Progenitor cell of endocrine pancreas (in vitro differentiated cells): Measurements from ENCODE around the gene CBX6. TPM values are rescaled to one million over a fixed set of nuclear protein-coding genes. Genes with fewer than 3 reads are reported as not detected.
A peak's percentile ranks its signal among the peaks of the same experiment; 100 is the strongest.

Source experiments
- DNase-seq: peaks from one replicate; pipeline ENCODE4 v3.0.0; 2021; ENCODE audit warnings: low spot score; ENCODE audit not compliant: unreplicated experiment
- H3K27ac Mint-ChIP-seq: 2 replicates; pipeline ENCODE4 v1.8.0; 2021; ENCODE audit warnings: mild to moderate bottlenecking, moderate library complexity, mixed read lengths
- H3K27me3 Mint-ChIP-seq: 2 replicates; pipeline ENCODE4 v1.8.0; 2021; ENCODE audit warnings: mixed read lengths
- H3K36me3 Mint-ChIP-seq: 2 replicates; pipeline ENCODE4 v1.8.0; 2022; ENCODE audit warnings: mixed read lengths; ENCODE audit not compliant: insufficient read depth
- H3K4me1 Mint-ChIP-seq: 2 replicates; pipeline ENCODE4 v1.8.0; 2021; ENCODE audit warnings: low read depth, mixed read lengths
- H3K4me3 Mint-ChIP-seq: 2 replicates; pipeline ENCODE4 v1.8.0; 2021; ENCODE audit warnings: low read depth, mild to moderate bottlenecking, moderate library complexity, mixed read lengths
- H3K9me3 Mint-ChIP-seq: 2 replicates; pipeline ENCODE4 v1.8.0; 2021; ENCODE audit warnings: low read depth, mixed read lengths
- total RNA-seq: library from RNA; stranded (reverse); gene quantifications from 2 replicates; pipeline ENCODE4 v1.2.1, GENCODE V29; 2021
- TF ChIP-seq, protein P1 (sequence below): fragments of 200-600 bp; sonication (generic); IDR thresholded peaks from one replicate; pipeline ENCODE4 v1.5.0; 2021; ENCODE audit warnings: antibody characterized with exemption, mild to moderate bottlenecking; ENCODE audit not compliant: unreplicated experiment

Gene CBX6
- total RNA-seq, 1 donor from 2014 or later: 38.8 TPM

DNA sequence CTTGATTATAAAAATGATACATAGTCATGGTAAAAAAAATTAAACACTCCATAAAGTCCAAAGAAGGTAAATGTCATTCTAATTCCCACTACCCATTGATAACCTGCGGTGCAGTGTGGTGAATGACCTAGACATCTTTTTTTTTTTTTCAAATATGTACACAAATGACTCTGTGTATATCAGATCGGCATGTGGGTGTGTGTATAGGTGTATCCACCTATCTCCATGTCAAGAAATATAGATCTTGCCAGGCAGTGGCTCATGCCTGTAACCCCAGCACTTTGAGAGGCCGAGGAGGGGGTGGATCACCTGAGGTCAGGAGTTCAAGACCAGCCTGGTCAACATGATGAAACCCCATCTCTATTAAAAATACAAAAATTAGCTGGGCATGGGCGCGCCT, 18.4 kb upstream of the CBX6 start:
- Mint-ChIP-seq H3K4me1 (no peaks in the 10 kb centered on the region), H3K4me3 (no peak overlapping the region)

DNA sequence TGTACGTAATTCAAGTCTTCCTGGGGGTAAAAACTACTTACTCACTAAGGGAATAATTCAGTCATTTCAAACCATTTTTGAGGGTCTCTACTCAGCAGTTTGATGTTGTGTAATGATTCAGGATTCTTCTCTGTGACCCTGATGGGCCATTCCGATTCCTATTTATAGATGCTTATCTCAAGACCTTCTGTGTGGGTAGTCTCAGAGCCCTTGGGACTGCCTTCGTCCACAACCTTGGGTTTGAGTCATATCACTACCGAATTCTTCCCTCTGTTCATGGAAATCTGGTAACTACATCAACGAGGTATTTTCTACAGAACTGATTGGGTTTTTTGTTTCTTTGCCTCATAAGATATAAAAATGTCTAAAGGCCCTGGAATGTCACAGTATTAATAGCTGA, 14.3 kb upstream of the CBX6 start:
- TF ChIP-seq, protein P1, sequence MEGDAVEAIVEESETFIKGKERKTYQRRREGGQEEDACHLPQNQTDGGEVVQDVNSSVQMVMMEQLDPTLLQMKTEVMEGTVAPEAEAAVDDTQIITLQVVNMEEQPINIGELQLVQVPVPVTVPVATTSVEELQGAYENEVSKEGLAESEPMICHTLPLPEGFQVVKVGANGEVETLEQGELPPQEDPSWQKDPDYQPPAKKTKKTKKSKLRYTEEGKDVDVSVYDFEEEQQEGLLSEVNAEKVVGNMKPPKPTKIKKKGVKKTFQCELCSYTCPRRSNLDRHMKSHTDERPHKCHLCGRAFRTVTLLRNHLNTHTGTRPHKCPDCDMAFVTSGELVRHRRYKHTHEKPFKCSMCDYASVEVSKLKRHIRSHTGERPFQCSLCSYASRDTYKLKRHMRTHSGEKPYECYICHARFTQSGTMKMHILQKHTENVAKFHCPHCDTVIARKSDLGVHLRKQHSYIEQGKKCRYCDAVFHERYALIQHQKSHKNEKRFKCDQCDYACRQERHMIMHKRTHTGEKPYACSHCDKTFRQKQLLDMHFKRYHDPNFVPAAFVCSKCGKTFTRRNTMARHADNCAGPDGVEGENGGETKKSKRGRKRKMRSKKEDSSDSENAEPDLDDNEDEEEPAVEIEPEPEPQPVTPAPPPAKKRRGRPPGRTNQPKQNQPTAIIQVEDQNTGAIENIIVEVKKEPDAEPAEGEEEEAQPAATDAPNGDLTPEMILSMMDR: no peak
- Mint-ChIP-seq H3K27ac (no peak overlapping the region), H3K4me3 (no peak overlapping the region), H3K36me3 (no peaks in the 10 kb centered on the region), H3K4me1 (peaks cover 10% of the 10 kb centered on the region), H3K27me3 (peaks cover 23% of the 10 kb centered on the region), H3K9me3 (peaks cover 11% of the 10 kb centered on the region)
- no peak for DNase-seq

More for the DNA sequence above, 18.4 kb upstream of the CBX6 start:
- TF ChIP-seq, protein P1: no peak
- peaks cover 31% of the 10 kb centered on the region for H3K27me3 Mint-ChIP-seq
- no peaks in the 10 kb centered on the region for H3K36me3 Mint-ChIP-seq
- peaks cover 11% of the 10 kb centered on the region for H3K9me3 Mint-ChIP-seq
- no peak for DNase-seq
- no peak overlapping the region for H3K27ac Mint-ChIP-seq

DNA sequence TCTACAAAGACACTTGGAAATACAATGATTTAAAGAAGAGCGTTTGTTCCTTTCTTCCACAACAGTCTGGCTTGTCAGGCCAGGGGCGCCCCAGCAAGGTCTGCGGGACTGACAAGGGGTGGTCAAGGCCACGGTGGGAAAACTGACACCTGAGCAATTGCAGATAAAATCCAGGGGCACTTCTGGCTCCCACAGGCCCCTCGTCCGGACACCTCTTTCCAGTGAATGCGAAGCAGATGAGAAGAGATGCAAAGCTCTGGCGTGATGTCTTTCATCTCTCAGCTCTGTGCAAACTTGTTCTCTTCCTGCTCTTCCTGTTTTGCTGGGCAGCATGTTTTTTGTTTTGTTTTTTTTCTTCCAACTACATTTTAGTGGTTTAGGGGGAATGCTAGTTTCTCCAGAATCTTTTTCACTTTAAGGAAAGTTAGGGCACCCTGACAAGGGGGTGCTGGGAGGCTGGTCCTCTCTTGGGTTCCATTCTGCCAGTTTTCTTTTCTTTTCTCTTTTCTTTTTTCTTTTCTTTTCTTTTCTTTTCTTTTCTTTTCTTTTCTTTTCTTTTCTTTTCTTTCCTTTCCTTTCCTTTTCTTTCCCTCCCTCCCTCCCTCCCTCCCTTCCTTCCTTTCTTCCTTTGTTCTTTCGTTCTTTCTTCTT, 11.1 kb upstream of the CBX6 start:
- Mint-ChIP-seq H3K27ac (no peak overlapping the region), H3K36me3 (no peaks in the 10 kb centered on the region), H3K9me3 (peaks cover 8% of the 10 kb centered on the region), H3K27me3 (peaks cover 32% of the 10 kb centered on the region), H3K4me1 (peaks cover 10% of the 10 kb centered on the region), H3K4me3 (no peak overlapping the region)
- DNase-seq: no peak
- TF ChIP-seq, protein P1: no peak

DNA sequence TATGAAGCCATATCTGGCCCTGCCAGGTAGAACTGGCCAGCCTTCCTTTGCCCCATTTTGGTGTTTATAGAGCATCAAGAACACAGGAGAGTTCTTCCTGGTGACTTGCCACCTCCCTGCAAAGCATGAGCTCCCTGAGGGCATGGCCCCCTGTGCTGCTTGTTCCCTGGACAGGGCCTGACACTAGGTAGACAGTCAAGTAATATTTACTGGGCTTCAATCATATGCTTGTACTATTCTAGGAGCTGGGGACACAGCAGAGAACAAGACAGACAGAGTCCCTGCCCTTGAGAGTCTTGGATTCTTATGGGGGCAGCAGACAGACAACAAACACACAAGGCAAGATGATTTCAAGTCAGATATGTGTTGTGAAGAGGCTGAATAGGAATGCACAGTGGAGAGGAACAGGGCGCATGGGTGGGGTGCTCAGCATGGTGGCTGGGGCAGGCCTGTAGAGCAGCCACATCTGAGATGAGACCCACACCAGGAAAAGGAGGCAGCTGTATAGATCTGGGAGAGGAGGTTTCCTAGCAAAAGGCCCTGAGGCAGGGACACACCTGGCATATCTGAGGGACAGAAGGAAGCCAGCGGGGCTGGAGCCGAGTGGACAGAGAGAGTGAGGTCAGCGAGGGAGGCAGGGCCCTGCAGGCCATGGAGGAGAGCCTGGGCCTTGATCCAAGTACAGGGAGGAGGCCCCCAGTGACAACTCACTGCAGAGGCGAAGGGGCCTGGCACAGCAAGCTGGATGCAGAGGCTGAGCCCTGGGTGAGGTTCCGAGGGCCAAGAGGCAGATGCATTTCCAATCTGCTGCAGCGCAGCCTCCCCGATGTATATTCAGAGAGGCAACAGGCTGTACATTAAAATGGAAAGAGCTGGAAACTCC, 10.2 kb upstream of the CBX6 start:
- DNase-seq: no peak
- Mint-ChIP-seq H3K4me1 (peaks cover 10% of the 10 kb centered on the region), H3K27ac (peak overlapping the region; percentile 47), H3K4me3 (no peak overlapping the region), H3K9me3 (no peaks in the 10 kb centered on the region), H3K36me3 (no peaks in the 10 kb centered on the region), H3K27me3 (peaks cover 35% of the 10 kb centered on the region)
- TF ChIP-seq, protein P1: no peak

DNA sequence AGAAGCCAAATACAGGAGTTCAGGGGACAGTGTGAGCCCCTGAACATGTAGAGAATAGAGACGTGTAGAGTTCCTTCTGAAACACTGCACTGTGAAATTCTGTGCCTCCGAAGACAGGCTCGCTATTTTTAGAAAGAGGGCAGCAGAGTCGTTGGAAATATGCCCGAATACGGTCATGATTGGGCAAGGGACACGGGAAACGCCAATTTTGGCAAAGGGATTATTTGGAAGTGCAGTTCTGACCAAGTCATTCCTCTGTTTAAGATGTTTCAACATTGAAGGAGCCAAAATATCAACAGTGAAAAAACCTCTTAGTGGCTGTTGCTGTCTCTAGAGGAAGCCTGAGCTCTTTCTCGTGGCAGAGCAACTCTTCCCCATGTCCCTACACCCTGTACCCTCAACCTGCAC, 9.5 kb upstream of the CBX6 start:
- no peak overlapping the region for H3K27ac Mint-ChIP-seq
- TF ChIP-seq, protein P1: no peak
- H3K4me1 Mint-ChIP-seq: peaks cover 10% of the 10 kb centered on the region
- H3K4me3 Mint-ChIP-seq: no peak overlapping the region
- H3K9me3 Mint-ChIP-seq: no peaks in the 10 kb centered on the region
- DNase-seq: no peak
- H3K27me3 Mint-ChIP-seq: peaks cover 37% of the 10 kb centered on the region
- no peaks in the 10 kb centered on the region for H3K36me3 Mint-ChIP-seq
